Esophagus squamous epithelium (tissue), 4 donors: ENCODE results near the gene DNAJB6.

ENCODE experiments used
- POLR2A ChIP-seq, 4 donors: fragments of 450-650 bp; IDR thresholded peaks; one replicate each; pipeline ENCODE4 v1.6.1; 2017; ENCODE audit warnings: antibody characterized with exemption in 4 of 4, mild to moderate bottlenecking in 4 of 4, moderate library complexity in 3 of 4
- TF ChIP-seq, protein P1 (sequence below), 6 experiments: fragments of 450-650 bp in 4 of 6; fragments of 200-600 bp in 2 of 6; sonication (generic) in 2 of 6; IDR thresholded peaks; one replicate each; pipeline ENCODE4 v1.5.1; 2016 to 2019; ENCODE audit warnings: antibody characterized with exemption in 6 of 6, mild to moderate bottlenecking in 4 of 6, moderate library complexity in 4 of 6

DNA sequence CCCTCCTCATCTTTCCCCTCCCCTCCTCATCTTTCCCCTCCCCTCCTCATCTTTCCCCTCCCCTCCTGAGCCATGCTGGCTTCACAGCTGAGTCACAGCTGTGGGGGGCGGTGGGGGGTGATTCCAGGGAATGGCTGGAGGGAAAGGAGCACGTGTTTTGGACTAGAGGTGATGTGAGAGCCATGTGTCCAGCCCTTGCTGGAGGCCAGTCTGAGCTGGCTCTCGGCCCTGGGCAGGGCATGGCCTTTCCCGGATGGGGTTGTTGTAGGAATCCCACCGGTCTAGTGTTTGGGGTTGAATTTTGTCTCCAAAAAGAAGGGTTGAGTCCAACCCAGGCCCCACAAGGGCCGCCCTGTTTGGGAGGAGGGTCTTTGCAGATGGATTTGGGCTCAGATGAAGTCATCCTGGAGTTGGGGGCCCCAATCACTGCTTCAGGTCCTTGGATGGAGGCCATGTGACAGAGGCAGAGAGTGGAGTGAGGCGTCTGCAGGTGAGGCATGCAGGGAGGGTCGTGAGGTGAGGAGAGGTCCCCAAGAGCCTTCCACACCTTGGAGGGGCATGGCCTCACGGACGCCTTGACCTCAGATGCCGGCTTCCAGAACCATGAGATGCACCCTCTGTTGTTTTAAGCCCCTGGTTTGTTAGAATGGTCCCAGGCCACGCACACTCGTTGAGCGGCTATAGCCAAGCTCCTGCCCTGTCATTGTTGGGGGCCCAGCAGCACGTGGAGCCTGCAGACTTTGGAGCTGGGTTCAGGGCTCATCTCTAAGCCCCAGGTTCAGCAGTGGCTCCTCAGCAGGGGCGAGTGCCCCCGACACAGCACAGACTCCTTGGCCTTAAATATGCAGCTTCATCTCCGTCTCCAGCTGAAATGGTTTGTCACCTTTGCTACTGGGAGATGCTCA is 101.6 kb downstream of the DNAJB6 start:
- TF ChIP-seq, protein P1, sequence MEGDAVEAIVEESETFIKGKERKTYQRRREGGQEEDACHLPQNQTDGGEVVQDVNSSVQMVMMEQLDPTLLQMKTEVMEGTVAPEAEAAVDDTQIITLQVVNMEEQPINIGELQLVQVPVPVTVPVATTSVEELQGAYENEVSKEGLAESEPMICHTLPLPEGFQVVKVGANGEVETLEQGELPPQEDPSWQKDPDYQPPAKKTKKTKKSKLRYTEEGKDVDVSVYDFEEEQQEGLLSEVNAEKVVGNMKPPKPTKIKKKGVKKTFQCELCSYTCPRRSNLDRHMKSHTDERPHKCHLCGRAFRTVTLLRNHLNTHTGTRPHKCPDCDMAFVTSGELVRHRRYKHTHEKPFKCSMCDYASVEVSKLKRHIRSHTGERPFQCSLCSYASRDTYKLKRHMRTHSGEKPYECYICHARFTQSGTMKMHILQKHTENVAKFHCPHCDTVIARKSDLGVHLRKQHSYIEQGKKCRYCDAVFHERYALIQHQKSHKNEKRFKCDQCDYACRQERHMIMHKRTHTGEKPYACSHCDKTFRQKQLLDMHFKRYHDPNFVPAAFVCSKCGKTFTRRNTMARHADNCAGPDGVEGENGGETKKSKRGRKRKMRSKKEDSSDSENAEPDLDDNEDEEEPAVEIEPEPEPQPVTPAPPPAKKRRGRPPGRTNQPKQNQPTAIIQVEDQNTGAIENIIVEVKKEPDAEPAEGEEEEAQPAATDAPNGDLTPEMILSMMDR (IDR thresholded peaks at IDR 0.05) = no peak
- TF ChIP-seq POLR2A (IDR thresholded peaks at IDR 0.05) = no peak
